Measurements from ENCODE around the gene PCCA.

DNA sequence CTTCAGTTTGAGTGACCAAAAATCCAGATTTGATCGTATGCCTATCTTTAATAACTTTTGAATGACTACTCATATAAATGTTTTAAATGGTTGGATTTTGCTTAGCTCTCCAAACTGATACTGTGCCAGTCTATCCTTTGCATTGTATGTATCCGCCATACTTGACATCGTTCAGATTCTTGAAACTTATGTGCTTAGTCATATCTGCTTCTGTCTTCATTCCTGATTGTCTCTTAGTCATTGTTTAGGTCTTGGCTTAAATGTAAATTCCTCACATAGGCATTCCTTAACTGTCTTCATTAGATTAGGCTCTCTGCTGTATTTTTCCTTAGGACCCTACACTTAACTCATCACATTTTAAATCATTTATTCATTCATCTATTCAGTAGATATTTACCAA lies 126.0 kb downstream of the PCCA start:
- TF ChIP-seq, protein P1, sequence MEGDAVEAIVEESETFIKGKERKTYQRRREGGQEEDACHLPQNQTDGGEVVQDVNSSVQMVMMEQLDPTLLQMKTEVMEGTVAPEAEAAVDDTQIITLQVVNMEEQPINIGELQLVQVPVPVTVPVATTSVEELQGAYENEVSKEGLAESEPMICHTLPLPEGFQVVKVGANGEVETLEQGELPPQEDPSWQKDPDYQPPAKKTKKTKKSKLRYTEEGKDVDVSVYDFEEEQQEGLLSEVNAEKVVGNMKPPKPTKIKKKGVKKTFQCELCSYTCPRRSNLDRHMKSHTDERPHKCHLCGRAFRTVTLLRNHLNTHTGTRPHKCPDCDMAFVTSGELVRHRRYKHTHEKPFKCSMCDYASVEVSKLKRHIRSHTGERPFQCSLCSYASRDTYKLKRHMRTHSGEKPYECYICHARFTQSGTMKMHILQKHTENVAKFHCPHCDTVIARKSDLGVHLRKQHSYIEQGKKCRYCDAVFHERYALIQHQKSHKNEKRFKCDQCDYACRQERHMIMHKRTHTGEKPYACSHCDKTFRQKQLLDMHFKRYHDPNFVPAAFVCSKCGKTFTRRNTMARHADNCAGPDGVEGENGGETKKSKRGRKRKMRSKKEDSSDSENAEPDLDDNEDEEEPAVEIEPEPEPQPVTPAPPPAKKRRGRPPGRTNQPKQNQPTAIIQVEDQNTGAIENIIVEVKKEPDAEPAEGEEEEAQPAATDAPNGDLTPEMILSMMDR (IDR thresholded peaks at IDR 0.05), result no peak
- TF ChIP-seq POLR2A (IDR thresholded peaks at IDR 0.05), result no peak
- no peak for TF ChIP-seq POLR2AphosphoS5 (IDR thresholded peaks at IDR 0.05)

Measured in breast epithelium (tissue), 3 donors.